ENCODE results near the gene SDK2. TPM values are rescaled to one million over a fixed set of nuclear protein-coding genes. Genes with fewer than 3 reads are reported as not detected.

The SDK2 gene
- total and polyA plus RNA-seq, 11 donors = 0.84 to 4.0 (median 2.6) TPM

DNA sequence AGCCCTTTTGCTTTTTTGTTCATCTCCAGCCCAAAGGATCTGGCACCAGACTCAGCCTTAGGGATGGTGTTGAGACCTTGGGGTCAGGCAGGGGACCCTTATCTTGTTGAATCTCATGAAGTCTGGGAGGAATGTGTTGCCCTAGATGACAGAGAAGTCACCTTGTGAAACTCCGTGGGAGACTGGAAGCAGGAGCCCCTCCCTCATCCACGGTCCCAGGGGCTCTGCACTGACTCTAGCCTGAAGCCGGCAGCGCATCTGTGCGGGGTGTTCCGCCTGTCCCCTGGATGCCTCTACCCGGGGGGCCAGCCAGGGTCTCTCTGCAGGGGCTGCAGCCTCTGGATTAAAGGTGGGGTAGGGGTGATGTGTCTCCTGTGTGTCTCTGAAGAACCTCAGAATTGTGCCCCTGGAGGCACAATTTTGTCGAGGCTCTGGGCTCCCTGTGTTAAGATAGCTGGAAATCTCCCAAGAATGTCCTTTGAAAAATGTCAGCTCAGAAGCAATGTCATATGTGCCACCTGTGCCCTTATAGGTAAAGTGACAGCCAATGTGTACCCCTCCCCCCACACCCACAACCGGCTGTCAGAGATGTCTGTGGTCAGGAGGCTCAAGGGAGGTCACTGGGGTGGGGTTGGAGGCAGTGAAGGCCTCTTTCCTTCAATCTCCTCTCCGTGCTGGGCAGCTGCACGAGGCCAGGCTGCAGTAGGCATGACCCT is 300.3 kb downstream of the SDK2 start:
- Histone ChIP-seq H3K9me3 (no peaks in the 10 kb centered on the region), H3K27me3 (no peaks in the 10 kb centered on the region), H3K27ac (peak overlapping the region in 9 of 12 donors; percentile 24 to 91 (median 56)), H3K4me3 (peak overlapping the region in 4 of 12 donors; percentile 1 to 35 (median 24)), H3K36me3 (no peaks in the 10 kb centered on the region), H3K4me1 (peaks cover 0 to 33% (median 17%) of the 10 kb centered on the region in 12 donors)
- ATAC-seq = no peak
- WGBS, 4 donors = 53 to 69% (median 66%) methylated on average over 9 to 11 of the region's 11 CpGs
- TF ChIP-seq, protein P1, sequence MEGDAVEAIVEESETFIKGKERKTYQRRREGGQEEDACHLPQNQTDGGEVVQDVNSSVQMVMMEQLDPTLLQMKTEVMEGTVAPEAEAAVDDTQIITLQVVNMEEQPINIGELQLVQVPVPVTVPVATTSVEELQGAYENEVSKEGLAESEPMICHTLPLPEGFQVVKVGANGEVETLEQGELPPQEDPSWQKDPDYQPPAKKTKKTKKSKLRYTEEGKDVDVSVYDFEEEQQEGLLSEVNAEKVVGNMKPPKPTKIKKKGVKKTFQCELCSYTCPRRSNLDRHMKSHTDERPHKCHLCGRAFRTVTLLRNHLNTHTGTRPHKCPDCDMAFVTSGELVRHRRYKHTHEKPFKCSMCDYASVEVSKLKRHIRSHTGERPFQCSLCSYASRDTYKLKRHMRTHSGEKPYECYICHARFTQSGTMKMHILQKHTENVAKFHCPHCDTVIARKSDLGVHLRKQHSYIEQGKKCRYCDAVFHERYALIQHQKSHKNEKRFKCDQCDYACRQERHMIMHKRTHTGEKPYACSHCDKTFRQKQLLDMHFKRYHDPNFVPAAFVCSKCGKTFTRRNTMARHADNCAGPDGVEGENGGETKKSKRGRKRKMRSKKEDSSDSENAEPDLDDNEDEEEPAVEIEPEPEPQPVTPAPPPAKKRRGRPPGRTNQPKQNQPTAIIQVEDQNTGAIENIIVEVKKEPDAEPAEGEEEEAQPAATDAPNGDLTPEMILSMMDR (IDR thresholded peaks at IDR 0.05) = no peak
- TF ChIP-seq POLR2A (IDR thresholded peaks at IDR 0.05) = no peak
- no peak for DNase-seq
- intact Hi-C loops (cut with DNase I) = no loop called here

- no peaks in the 10 kb centered on the region for H3K36me3 ChIP-seq
- no peaks in the 10 kb centered on the region for H3K27me3 ChIP-seq
- DNase-seq (peak; percentile 66 to 87 (median 79)), ATAC-seq (peak in 3 of 4 donors; percentile 54 to 71 (median 55))
- no peaks in the 10 kb centered on the region for H3K9me3 ChIP-seq
- H3K4me1 ChIP-seq = peaks cover 0 to 33% (median 17%) of the 10 kb centered on the region in 12 donors
- intact Hi-C loops (cut with DNase I) = no loop called here
- no peak for TF ChIP-seq POLR2A (IDR thresholded peaks at IDR 0.05)
- TF ChIP-seq, protein P1 (IDR thresholded peaks at IDR 0.05) = no peak
- H3K4me3 ChIP-seq = peak overlapping the region in 7 of 12 donors; percentile 1 to 35 (median 16)
- 58 to 71% (median 61%) methylated on average over 15 to 17 of the region's 17 CpGs for WGBS, 4 donors
- H3K27ac ChIP-seq = peak overlapping the region in 10 of 12 donors; percentile 12 to 91 (median 56)
These were observed 301.0 kb downstream of the SDK2 start for GRCh38 chr17:73343168-73343634.

DNA sequence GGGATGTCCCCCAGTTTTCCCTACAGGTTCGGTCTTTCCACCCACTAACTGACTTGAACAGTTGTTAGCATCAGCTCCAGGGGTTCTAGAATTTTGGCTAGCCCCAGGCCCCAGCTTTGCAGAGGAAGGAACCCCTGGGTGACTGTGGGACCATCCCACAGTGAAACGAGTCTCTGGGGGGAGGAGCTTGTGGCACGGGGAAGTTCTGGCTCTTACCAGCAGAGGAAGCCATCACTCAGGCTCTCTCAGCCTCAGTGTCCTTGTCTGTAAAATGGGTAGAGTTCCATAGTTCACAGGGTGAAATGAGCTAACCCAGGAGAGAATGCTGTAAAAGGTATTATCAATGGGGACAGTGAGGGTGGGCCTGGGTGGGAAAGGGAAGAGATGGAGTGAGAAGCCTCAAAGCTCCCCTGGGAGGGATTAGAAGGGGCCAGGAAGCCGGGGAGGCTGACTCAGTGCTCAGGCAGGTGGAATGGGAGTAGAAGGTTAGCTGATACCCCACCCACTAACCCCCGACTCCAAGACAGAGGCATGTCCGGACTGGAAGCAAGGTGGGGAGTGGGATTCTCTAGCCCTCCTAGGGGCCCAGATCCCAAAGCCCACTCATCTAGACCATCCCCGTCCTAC is 301.6 kb downstream of the SDK2 start:
- H3K9me3 ChIP-seq = no peaks in the 10 kb centered on the region
- peaks cover 0 to 34% (median 17%) of the 10 kb centered on the region in 12 donors for H3K4me1 ChIP-seq
- no peak for TF ChIP-seq POLR2A (IDR thresholded peaks at IDR 0.05)
- TF ChIP-seq, protein P1 (IDR thresholded peaks at IDR 0.05) = peak in 2 of 12 donors; percentile 4 to 6
- 23 to 65% (median 52%) methylated on average over 5 to 7 of the region's 7 CpGs for WGBS, 4 donors
- peak in 2 of 4 donors; percentile 3 to 37 for ATAC-seq
- H3K4me3 ChIP-seq = peak overlapping the region in 6 of 12 donors; percentile 1 to 35 (median 14)
- DNase-seq = no peak
- H3K27ac ChIP-seq = peak overlapping the region in 9 of 12 donors; percentile 24 to 91 (median 56)
- intact Hi-C loops (cut with DNase I) = no loop called here
- no peaks in the 10 kb centered on the region for H3K27me3 ChIP-seq
- no peaks in the 10 kb centered on the region for H3K36me3 ChIP-seq

DNA sequence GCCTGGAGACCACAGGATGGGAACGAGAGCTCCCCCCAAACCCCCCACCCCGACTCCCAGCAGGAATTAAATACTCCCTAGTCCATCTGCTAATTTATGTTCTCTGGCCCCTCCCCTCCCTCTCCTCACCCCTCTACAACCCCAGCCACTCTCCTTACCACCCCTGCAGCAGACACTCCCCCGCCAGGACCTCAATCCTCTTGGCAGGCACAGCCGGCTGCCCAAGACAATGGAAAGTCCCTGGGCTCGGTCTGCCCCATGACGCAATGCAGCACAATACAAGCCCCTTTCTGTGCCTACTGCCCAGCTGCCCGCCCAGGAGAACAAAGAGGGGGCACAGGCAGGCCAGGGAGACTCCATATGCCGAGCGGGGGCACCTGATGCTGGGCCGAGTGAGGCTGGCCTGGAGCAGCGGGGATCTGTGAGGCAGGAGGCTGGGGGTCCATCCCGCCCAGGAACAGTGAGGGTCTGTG is 302.2 kb downstream of the SDK2 start:
- 41 to 53% (median 47%) methylated on average over 8 to 12 of the region's 12 CpGs for WGBS, 4 donors
- peak overlapping the region in 8 of 12 donors; percentile 14 to 91 (median 56) for H3K27ac ChIP-seq
- intact Hi-C loops (cut with DNase I) = no loop called here
- TF ChIP-seq POLR2A (IDR thresholded peaks at IDR 0.05) = no peak
- TF ChIP-seq, protein P1 (IDR thresholded peaks at IDR 0.05) = no peak
- ATAC-seq (peak; percentile 75 to 89 (median 84)), DNase-seq (peak; percentile 70 to 89 (median 77))
- H3K4me1 ChIP-seq = peaks cover 0 to 36% (median 17%) of the 10 kb centered on the region in 12 donors
- H3K36me3 ChIP-seq = no peaks in the 10 kb centered on the region
- H3K4me3 ChIP-seq = no peak overlapping the region
- no peaks in the 10 kb centered on the region for H3K27me3 ChIP-seq
- H3K9me3 ChIP-seq = no peaks in the 10 kb centered on the region
